ENCODE data around the gene LTBP2.

The LTBP2 gene

DNA sequence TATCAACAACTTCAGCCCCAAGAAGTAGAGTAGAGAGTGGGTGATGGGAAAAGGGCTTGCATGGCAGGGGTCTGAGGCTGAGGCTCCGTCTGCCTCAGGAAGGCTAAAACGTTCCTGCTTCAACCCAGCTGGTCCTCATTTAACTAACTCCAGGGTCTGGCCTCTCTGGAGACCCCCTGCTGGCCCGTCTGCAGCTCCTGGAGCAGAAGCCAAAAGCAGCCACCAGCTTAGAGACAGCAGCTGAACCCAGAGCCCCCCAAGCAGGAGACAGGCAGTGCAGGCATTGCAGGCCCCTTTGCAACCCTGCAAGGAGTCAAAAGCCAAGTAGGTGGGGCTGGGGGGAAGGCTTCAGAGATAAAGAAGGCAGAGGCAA lies 25.1 kb upstream of the LTBP2 start:
- no peak for DNase-seq

DNA sequence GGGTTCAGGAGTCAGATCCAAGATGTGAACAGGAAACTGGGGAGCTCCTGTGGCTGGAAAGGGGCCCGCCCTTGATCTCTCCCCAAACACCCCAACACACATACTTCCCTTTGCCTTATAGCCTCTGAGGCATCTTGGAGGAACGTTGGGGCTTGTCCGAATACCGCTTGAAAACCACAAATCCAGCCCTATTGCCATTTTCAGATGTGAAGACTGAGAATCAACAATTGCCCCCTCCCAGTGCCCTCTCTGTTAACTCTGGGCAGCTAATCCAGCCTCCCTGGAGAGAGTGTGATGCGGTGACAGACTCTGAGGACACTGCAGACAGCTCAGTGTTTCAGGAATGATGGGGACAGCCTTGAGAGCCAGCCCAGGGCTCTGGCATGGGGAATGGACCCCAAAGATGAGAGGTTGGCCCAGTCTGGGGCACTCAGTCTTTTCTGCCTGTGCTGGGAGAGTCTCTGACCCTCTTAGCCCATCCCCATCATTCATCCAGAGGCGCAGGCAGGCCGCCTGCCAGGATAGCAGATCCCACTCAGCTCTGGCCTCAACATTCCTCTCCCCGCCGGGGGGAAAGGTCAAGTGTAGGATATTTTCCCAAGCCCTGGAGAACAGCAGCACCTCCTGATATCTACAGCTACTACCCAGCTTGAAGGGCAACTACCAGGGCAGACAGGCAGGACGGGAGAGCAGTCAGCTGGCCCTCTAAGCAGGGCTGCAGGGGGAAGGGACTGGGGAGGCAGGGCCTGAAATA lies 24.6 kb upstream of the LTBP2 start:
- no peak for DNase-seq

DNA sequence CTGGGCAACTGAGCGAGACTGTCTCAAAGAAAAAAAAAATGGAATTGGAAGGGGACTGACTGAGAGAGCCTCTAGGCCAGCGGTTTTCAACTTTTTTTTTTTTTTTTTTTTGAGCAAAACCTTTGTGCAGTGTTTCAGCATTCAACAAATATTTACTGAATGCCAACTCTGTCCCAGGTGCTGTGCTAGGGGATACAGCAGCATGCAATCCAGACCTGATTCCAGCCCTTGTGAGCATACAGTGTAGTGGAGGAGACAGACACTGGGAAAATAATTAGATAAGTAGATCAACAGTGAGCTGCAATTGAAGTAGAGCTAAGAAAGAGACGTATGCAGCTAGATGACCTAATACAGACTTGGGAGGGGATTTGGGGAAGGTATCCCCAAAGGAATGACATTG lies 23.8 kb upstream of the LTBP2 start:
- no peak for DNase-seq

DNA sequence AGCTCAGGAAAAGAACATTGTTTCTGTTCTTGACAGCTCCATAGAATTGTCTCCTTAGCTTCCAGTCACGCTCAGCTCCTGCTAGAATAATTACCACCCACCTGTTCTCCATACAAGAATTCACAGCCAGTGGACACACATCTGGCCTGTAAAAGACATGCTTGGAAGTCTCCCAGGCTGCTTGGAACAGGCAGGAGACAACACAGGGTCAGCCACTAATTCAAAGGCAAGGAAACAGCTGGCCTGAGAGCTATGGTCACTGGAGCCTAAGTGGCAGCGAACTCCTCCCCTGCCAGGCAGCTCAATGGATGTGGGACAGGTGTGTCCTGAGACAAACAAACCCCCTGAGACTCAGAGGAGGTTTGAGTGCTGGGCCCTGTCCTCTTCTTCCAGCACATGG lies 22.9 kb upstream of the LTBP2 start:
- DNase-seq = no peak

DNA sequence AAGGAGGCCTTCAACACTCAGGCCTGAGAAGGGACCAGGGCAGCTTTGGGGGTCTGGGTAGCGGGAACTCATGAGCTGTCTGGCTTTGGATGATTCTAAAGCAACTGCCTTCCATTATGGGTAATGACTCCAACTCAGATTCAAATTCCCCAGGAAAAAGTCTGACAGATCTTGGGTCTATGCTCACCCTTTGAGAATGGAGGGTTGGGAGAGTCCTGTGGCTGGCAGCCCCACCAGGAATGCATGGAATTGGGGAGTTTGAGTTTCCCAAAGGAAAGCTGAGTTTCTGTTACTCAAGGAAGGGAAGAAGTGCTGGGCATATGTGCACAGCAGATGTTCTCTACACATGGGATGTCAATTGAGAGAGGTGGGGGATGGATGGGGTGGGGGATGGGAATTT lies 22.4 kb upstream of the LTBP2 start:
- DNase-seq = no peak

GRCh38 chr14:74630881-74631690 lies 19.0 kb upstream of the LTBP2 start:
- no peak for DNase-seq

- DNase-seq = no peak
Measured at GRCh38 chr14:74628418-74628817, 16.4 kb upstream of the LTBP2 start.

DNA sequence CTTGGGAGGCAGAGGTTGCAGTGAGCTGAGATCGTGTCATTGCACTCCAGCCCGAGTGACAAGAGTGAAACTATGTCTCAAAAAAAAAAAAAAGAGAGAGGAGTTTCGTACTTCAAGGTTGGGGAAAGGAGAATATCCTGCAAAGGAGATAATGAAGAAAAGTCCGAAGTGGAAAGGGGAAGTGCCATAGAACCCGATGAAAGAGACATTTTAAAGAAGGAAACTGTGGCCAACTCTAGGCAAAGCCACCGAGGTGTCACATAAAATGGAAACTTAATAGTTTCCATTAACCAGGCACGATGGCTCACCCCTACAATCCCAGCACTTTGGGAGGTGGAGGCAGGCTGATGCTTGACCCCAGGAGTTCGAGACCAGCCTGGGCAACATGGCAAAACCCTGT lies 15.0 kb upstream of the LTBP2 start:
- no peak for DNase-seq

DNA sequence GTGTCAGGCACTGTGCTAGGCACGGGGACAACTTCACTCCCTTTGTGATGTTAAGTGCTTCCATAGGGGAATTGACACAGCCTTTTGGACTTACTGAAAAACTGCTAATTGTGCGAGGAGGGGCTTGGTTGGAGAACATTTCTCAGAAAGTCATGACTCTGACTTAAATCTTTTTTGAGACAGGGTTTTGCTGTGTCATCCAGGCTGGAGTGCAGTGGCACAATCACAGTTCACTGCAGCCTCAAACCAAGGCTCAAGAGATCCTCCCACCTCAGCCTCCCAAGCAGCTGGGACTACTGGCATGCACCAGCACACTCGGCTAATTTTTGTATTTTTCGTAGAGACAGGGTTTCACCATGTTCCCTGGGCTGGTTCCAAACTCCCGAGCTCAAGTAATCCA lies 10.2 kb upstream of the LTBP2 start:
- DNase-seq = no peak

DNA sequence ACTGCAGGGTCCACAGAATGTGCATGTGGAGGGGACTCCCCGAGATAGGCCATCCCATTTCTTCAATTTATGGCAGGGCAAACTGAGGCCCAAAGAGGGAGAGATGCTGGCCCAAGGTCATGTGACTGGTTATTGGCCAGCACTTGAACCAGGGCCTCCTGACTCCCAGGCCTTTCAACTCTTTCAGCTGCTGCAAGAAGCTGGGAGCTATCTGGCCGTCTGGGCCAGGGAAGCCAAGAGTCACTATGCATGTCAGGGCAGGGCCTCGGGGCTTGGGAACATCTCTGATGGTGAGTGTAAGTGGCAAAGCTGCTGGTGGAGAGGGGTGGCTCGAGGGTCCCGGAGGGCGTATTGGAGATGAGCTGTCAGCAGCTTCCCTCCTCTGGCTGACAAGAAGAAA lies 9.5 kb upstream of the LTBP2 start:
- DNase-seq = no peak

DNA sequence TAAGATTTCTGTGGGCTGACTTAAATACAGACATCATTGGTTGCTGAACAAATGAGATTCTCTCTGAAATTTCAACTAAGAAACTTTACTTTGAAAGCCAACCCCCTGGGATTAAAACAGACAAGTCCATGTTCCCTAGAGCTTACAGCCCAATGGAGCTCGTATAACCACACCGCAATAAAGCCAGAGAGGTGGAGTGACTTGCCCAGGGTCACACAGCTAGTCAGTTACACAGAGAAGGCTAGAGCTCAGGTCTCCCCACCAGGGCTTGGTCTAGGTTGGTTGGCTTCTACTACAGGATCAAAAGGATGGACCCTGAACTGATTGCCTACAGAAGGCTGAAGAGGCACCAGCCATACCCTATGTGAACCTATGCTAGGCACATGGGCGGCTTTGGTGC lies 8.9 kb upstream of the LTBP2 start:
- no peak for DNase-seq

DNA sequence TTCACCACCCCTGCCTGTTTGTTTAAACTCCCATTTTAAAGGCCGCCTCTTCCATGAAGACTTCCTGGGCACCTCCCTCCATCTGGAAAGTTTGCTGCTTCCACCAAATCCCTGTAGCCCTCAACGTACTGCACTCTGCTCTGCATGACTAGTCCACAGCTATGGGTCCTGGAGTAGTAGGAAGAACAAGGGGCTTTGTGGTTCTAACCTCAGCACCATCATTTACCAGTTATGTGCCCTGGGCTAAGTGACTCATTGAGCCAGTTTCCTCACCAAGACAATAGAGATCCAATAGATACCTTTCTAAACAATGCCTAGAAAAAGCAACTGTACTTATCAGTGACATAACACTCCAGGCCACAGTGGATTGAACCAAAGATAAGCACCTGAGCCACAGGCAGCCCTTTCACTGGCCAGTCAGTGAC lies 8.5 kb upstream of the LTBP2 start:
- DNase-seq = no peak

GRCh38 chr14:74619672-74620131 lies 7.7 kb upstream of the LTBP2 start:
- no peak for DNase-seq

DNA sequence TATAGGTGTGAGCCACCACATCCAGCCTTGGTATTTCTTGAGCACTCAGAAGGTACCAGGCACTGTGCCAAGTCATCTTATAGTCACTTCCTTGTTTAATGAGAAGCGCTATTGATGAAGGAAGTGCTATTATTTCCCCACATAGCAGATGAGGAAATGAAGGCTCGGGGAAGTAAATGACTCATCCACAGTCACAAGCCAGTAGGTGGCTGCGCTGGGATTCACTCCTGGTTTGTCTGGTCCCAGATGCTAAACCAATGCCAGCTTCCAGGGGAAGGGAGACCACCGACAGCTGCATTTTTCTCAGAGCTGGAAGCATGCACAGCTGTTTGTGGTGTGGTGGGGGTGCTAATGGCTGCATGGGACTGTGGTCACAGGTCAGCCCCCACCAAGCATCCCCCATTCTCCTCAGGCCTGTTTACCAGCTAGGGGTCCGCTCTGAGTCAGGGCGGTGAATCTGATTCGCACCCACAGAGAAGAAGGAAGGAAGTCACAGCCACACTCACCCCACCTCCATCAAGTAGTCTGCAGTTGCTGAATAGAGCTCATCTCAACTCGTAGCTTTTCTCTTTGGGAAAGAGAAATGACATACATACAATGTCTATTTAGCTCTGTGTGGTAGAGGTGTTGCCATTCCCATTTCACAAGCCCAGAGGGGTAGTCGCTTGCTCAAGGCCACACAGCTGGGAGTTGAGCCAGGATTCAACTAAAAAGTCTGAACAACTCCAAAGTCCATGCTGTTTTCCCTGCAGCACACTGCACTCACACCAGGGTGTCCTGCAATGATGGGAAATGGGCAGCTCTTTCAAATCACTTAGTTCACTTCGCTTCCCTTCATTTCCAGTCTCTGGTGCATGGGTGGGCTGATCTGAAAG lies 6.3 kb upstream of the LTBP2 start:
- no peak for DNase-seq

DNA sequence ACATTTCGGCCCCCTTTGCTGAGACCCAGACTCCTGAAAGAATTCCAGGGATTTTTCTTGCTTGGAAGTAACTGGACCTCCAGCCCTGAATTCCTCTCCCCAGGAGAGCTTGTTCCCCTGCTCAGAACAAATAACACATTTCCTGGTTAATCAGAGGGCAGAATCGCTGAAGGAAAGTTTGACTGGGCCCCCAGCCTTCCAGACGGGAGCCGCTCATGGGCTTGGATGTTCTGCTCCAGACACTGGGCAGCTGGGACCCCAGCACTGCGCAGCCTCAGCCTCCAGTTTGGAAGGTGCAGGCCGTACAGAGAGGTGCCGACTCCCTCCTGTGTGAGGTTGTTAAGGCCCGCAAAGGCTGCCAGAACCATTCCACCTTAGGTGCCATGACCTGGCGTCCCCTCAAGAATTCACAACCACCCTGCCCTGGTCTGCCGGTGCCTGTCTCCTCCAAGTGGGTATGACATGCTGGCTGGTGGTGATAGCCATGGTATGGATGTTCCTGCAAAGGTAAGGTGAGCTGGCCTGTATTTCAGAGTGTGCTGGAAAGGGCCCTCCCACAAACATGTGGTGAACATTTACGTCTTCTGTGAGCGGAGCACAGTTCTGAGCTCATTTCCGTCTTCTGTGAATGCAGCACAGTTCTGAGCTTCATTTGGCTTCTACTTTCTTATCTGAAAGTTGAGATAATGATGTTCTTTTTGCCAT lies 5.1 kb upstream of the LTBP2 start:
- no peak for DNase-seq

DNA sequence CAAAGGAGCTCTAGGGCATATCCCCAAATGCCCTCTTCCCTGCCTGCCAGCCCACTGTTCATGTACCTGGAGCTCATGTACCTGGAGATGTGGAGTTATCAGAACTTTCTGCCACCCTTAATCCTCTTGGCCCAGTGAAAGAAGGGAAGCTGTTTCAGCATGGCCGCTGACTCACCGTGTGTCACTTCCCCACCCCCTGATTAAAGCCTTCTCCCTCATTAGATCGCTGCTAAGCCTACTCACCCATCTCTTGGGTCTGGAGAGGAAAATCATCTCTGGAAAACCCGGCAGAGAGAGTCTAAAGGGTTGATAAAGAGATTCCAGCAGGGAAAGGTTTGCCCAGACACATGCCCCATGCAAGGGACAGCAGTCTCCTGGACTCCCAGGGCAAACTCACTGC lies 4.5 kb upstream of the LTBP2 start:
- no peak for DNase-seq

- no peak for DNase-seq
Measured at GRCh38 chr14:74615735-74616134, 3.7 kb upstream of the LTBP2 start.

GRCh38 chr14:74614508-74615495 lies 2.8 kb upstream of the LTBP2 start:
- no peak for DNase-seq

DNA sequence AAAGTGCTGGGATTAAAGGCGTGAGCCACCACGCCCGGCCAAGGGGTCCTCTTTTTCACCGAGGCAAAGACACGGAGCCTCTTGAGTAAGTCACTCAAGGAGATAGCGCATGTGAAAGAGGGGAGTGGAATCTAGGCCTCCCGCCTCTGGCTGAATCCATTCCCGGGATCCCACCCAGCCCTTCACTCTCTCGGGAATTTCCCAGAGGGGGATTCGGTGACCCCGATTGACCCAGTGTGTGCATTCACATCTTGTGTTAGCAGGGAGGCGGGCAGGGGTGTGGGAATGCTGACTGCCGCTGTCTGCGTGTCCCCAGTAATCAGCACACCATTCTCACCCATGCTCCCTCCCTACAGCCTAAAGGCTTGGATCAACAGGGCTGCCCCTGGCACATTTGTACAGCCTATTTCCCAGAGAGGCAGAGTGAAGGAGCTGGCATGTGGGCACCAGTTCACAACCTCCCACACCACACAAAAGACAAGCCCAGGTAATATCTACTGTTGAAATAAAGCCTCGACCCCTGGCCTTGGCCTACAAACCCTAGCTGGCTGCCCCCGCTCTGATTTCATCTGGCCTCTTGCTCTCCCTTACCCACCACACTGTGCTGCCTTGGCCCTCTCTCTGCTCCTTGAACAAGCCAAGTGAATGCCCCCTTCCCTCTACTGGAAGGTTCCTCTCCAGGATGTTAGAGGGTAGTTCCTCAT lies 1.3 kb upstream of the LTBP2 start:
- DNase-seq = no peak

GRCh38 chr14:74612350-74613021 lies 449 bp upstream of the LTBP2 start:
- DNase-seq = no peak
